HG02642 (cell line): ENCODE measurements around the gene C11orf42.

ENCODE experiments used
- ATAC-seq: cut with Tn5 transposase; IDR thresholded peaks from one replicate; pipeline ENCODE4 v1.9.1; 2021; ENCODE audit warnings: mild to moderate bottlenecking; ENCODE audit not compliant: unreplicated experiment, poor library complexity

C11orf42 gene

GRCh38 chr11:6251120-6251733, 45.9 kb downstream of the C11orf42 start:
- ATAC-seq: peak; percentile 85

GRCh38 chr11:6251990-6252473, 46.7 kb downstream of the C11orf42 start:
- no peak for ATAC-seq

- no peak for ATAC-seq
These were observed 47.8 kb downstream of the C11orf42 start for GRCh38 chr11:6253197-6253596.

GRCh38 chr11:6258141-6258540, 52.8 kb downstream of the C11orf42 start:
- no peak for ATAC-seq

- no peak for ATAC-seq
These were observed 53.3 kb downstream of the C11orf42 start for GRCh38 chr11:6258571-6259081.

- no peak for ATAC-seq
These were observed 54.9 kb downstream of the C11orf42 start for GRCh38 chr11:6260207-6260726.
